Stomach (tissue), 4 donors: ENCODE data around the gene SGSH.

Experiments used
- CTCF ChIP-seq, 7 experiments: fragments of 450-650 bp in 4 of 7; fragments of 200-600 bp in 3 of 7; sonication (generic) in 3 of 7; IDR thresholded peaks; one replicate each; pipeline ENCODE4 v1.5.1; 2016 to 2019; ENCODE audit warnings: antibody characterized with exemption in 7 of 7, control low read depth in 2 of 7, mild to moderate bottlenecking in 1 of 7
- EP300 ChIP-seq: sonication (generic); formaldehyde crosslinking; IDR thresholded peaks from one replicate; pipeline ENCODE4 v1.6.1; 2017; ENCODE audit warnings: antibody characterized with exemption
- POLR2A ChIP-seq, 4 donors: fragments of 450-650 bp; IDR thresholded peaks; one replicate each; pipeline ENCODE4 v1.6.1; 2016; ENCODE audit warnings: antibody characterized with exemption in 4 of 4, control low read depth in 2 of 4, mild to moderate bottlenecking in 1 of 4, moderate library complexity in 1 of 4
- POLR2AphosphoS5 ChIP-seq, 3 donors: sonication (generic); formaldehyde crosslinking; IDR thresholded peaks; one replicate each; pipeline ENCODE4 v1.6.1; 2016; ENCODE audit warnings: antibody characterized with exemption in 3 of 3

GRCh38 chr17:80190716-80191115 is 29.4 kb downstream of the SGSH start:
- no peak for TF ChIP-seq CTCF (IDR thresholded peaks at IDR 0.05)
- no peak for TF ChIP-seq POLR2AphosphoS5 (IDR thresholded peaks at IDR 0.05)
- no peak for TF ChIP-seq POLR2A (IDR thresholded peaks at IDR 0.05)
- TF ChIP-seq EP300: no peak
